Testis (tissue), 2 donors: ENCODE measurements around the gene CATSPER1.

Source experiments
- CTCF ChIP-seq, 3 experiments: fragments of 450-650 bp in 2 of 3; fragments of 200-600 bp in 1 of 3; sonication (generic) in 1 of 3; IDR thresholded peaks; one replicate each; pipeline ENCODE4 v1.5.1; 2016 to 2019; ENCODE audit warnings: antibody characterized with exemption in 3 of 3, mild to moderate bottlenecking in 2 of 3, moderate library complexity in 1 of 3
- POLR2A ChIP-seq: fragments of 450-650 bp; IDR thresholded peaks from one replicate; pipeline ENCODE4 v1.6.1; 2017; ENCODE audit warnings: antibody characterized with exemption, mild to moderate bottlenecking, moderate library complexity

GRCh38 chr11:66072081-66072480, 45.8 kb upstream of the CATSPER1 start:
- no peak for TF ChIP-seq POLR2A
- no peak for TF ChIP-seq CTCF (IDR thresholded peaks at IDR 0.05)
